Uterus (tissue), 4 donors: ENCODE measurements around the gene INPP5A. TPM values are rescaled to one million over a fixed set of nuclear protein-coding genes. Genes with fewer than 3 reads are reported as not detected.

ENCODE experiments used
- DNase-seq, 2 donors: peaks; one replicate each; pipeline ENCODE4 v3.0.0-alpha.2; 2019 to 2020
- H3K27ac ChIP-seq, 2 donors: fragments of 200-600 bp; sonication (generic); 1 replicate in 1 of 2; 2 replicates in 1 of 2; pipeline ENCODE4 v1.5.1; 2016 to 2018
- H3K27me3 ChIP-seq, 2 donors: fragments of 200-600 bp; sonication (generic); one replicate each; pipeline ENCODE4 v1.5.1; 2018 to 2019; ENCODE audit warnings: control low read depth in 1 of 2
- H3K36me3 ChIP-seq, 2 donors: fragments of 200-600 bp; sonication (generic); one replicate each; pipeline ENCODE4 v1.5.1; 2019; ENCODE audit warnings: control low read depth in 1 of 2
- H3K4me1 ChIP-seq, 2 donors: fragments of 200-600 bp; sonication (generic); one replicate each; pipeline ENCODE4 v1.5.1; 2018 to 2019; ENCODE audit warnings: control low read depth in 1 of 2
- H3K4me3 ChIP-seq, 2 donors: fragments of 200-600 bp; sonication (generic); 1 replicate in 1 of 2; 2 replicates in 1 of 2; pipeline ENCODE4 v1.5.1; 2018 to 2019; ENCODE audit warnings: mild to moderate bottlenecking in 1 of 2
- H3K9me3 ChIP-seq, 2 donors: fragments of 200-600 bp; sonication (generic); one replicate each; pipeline ENCODE4 v1.5.1; 2019; ENCODE audit warnings: control low read depth in 1 of 2
- POLR2A ChIP-seq, 2 donors: fragments of 450-650 bp; IDR thresholded peaks; one replicate each; pipeline ENCODE4 v1.6.1; 2016; ENCODE audit warnings: antibody characterized with exemption in 2 of 2, mild to moderate bottlenecking in 1 of 2, moderate library complexity in 1 of 2
- intact Hi-C: fragments of 100-400 bp; cut with DNase I; formaldehyde crosslinking; loops from one replicate; pipeline ENCODE4 v1.15.1; 2023; ENCODE audit warnings: low total_unique reads
- total RNA-seq, 4 donors: library from RNA; depleted of rRNA in 3 of 4; stranded (reverse); fragments of >200 nt in 3 of 4; gene quantifications; one replicate each; pipeline versions ENCODE4 v1.1.0 to v1.2.4, GENCODE V29; 2014 to 2023
- TF ChIP-seq, protein P1 (sequence below), 4 experiments: fragments of 200-600 bp in 2 of 4; fragments of 450-650 bp in 2 of 4; sonication (generic) in 2 of 4; IDR thresholded peaks; one replicate each; pipeline ENCODE4 v1.5.1; 2016 to 2019; ENCODE audit warnings: antibody characterized with exemption in 4 of 4, mild to moderate bottlenecking in 2 of 4, moderate library complexity in 1 of 4
- donor health status: DM: yes; HTN: yes; CAD: no.

The INPP5A gene
- total RNA-seq, 4 donors from 2014 or later, result 22.5 to 160 (median 93.2) TPM

DNA sequence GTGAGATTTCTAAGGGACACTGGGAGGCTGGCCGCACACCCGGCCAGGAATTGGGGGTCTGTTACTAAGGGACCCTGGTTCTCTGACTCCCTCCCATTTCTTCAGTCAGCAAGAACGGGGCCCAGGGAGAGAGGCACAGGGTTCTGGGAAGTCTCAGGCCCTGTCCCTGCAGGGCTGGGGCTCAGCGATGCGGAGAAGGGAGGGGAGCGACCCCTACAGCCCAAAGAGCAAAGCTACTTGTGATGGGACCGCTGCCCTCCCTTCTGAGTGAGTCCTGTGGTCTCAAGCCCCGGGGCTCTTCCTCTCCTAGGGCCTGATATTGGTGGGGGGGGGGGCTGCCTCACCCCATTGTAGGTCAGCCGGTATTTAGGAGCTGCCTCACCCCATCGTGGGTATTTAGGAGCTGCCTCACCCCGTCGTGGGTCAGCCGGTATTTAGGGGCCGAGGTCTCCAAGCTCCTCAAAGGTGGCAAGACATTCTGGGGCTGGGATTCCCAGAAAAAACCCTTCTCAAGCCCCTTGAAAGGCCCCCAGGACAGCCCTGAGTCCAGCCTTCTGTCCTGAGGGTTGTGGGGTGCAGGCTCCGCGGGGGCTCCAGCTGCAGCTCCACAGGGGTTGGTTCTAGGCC lies 265.2 kb downstream of the INPP5A start:
- TF ChIP-seq POLR2A (IDR thresholded peaks at IDR 0.05), result no peak
- H3K27ac ChIP-seq, result no peak overlapping the region
- H3K27me3 ChIP-seq, result no peaks in the 10 kb centered on the region
- intact Hi-C loops, result no loop called here
- no peaks in the 10 kb centered on the region for H3K36me3 ChIP-seq
- DNase-seq, result no peak
- no peak overlapping the region for H3K4me3 ChIP-seq
- no peaks in the 10 kb centered on the region for H3K4me1 ChIP-seq
- H3K9me3 ChIP-seq, result no peaks in the 10 kb centered on the region

DNA sequence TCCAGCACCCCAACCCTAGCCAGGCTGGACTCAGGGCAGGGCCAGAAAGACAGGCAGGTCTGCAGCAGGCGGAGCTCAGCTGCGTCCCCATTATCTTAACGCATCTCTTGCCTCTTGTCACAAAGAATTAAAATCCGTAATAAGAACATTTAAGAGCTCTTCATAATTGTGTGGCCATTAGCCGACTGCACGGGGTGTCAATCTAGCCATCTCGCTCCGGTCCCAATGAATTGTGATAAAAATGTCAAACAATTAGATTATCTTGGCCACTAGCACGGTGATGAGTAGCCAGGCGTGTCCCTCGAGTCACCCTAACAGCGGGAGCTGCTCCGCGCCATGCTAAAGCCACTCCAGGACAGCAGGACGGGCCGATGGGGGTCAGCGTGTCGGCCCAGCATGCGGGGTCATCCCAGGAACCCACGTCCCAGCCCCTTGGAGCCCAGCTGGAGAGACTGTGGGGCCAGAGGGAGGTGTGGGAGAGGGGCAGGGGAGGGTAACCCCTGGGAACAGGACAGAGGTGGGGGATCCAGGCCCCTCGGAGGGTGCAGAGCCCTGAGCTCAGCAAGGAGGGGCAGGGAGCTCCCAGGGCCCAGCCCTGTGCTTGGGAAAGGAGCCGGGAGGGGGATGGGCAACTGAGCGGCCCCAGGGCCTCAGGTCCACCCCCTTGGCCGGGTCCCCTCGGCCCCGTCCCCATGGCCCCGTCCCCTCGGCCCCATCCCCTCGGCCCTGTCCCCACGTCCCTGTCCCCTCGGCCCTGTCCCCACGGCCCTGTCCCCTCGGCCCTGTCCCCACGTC lies 266.0 kb downstream of the INPP5A start:
- no peak for DNase-seq
- no peak for TF ChIP-seq POLR2A (IDR thresholded peaks at IDR 0.05)
- TF ChIP-seq, protein P1, sequence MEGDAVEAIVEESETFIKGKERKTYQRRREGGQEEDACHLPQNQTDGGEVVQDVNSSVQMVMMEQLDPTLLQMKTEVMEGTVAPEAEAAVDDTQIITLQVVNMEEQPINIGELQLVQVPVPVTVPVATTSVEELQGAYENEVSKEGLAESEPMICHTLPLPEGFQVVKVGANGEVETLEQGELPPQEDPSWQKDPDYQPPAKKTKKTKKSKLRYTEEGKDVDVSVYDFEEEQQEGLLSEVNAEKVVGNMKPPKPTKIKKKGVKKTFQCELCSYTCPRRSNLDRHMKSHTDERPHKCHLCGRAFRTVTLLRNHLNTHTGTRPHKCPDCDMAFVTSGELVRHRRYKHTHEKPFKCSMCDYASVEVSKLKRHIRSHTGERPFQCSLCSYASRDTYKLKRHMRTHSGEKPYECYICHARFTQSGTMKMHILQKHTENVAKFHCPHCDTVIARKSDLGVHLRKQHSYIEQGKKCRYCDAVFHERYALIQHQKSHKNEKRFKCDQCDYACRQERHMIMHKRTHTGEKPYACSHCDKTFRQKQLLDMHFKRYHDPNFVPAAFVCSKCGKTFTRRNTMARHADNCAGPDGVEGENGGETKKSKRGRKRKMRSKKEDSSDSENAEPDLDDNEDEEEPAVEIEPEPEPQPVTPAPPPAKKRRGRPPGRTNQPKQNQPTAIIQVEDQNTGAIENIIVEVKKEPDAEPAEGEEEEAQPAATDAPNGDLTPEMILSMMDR (IDR thresholded peaks at IDR 0.05), result no peak
- no peak overlapping the region for H3K4me3 ChIP-seq
- no peaks in the 10 kb centered on the region for H3K36me3 ChIP-seq
- intact Hi-C loops, result no loop called here
- H3K27me3 ChIP-seq, result no peaks in the 10 kb centered on the region
- no peaks in the 10 kb centered on the region for H3K4me1 ChIP-seq
- no peak overlapping the region for H3K27ac ChIP-seq
- no peaks in the 10 kb centered on the region for H3K9me3 ChIP-seq

- no peak for DNase-seq
- Histone ChIP-seq H3K36me3 (no peaks in the 10 kb centered on the region), H3K4me3 (no peak overlapping the region), H3K27me3 (no peaks in the 10 kb centered on the region), H3K9me3 (no peaks in the 10 kb centered on the region), H3K4me1 (no peaks in the 10 kb centered on the region), H3K27ac (no peak overlapping the region)
- TF ChIP-seq, protein P1 (IDR thresholded peaks at IDR 0.05), result no peak
- no peak for TF ChIP-seq POLR2A (IDR thresholded peaks at IDR 0.05)
- intact Hi-C loops, result no loop called here
These were observed 266.7 kb downstream of the INPP5A start for GRCh38 chr10:132804287-132804686.

DNA sequence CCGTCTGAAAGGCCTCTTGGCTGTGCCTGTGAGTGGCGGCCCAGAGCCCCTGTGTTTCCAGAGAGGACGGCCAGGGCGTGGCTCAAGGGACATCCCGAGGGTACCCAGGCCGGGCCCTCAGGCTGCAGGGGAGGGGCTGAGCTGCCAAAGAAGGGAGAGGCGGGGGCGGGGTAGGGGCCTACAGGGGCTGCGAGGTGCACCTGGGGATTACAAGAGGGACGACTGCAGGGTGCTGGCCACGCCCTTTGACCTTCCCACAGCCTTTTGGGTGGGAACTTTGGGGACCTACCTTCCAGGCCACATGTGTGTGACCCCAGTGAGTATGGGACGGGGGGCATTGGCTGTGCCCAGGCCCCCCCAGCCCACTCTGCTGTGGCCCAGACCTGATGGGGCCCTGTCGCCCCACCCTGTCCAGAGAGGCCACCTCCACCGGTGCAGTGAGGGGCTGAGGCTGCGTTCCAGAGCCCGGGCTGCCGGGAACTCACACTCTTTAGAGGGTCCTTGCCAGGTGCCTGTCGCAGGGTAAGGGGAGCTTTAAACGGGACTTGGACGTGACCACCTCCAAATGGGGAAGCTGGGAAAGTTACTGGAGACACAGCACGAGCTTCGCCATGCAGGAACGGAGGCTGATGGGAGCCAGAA lies 267.3 kb downstream of the INPP5A start:
- no peak for DNase-seq
- TF ChIP-seq, protein P1 (IDR thresholded peaks at IDR 0.05), result no peak
- no peak for TF ChIP-seq POLR2A (IDR thresholded peaks at IDR 0.05)
- Histone ChIP-seq H3K27ac (no peak overlapping the region), H3K4me3 (no peak overlapping the region), H3K36me3 (no peaks in the 10 kb centered on the region), H3K27me3 (no peaks in the 10 kb centered on the region), H3K9me3 (no peaks in the 10 kb centered on the region), H3K4me1 (no peaks in the 10 kb centered on the region)
- intact Hi-C loops, result no loop called here

DNA sequence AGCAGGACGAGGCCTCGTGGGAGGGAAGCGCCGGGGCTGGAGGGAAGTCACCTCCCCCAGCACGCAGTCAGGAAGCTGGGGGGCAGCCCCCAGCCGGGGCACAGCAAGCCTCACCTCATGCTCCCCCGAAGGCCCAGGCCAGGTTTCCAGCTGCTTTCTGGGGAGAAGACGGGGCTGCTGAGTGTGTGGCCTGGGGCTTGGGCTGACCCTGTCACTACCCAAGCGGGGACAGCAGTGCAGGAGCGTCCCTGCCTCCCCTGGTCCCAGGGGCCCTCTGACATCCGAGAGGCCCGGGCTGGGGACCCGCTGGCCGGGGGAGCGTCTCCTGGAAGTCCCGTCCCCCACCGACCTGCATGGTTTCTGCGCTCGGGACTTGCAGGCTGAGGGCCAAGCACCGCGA lies 268.0 kb downstream of the INPP5A start:
- Histone ChIP-seq H3K27me3 (no peaks in the 10 kb centered on the region), H3K4me3 (no peak overlapping the region), H3K36me3 (no peaks in the 10 kb centered on the region), H3K27ac (no peak overlapping the region), H3K9me3 (no peaks in the 10 kb centered on the region), H3K4me1 (no peaks in the 10 kb centered on the region)
- intact Hi-C loops, result no loop called here
- no peak for DNase-seq
- TF ChIP-seq POLR2A (IDR thresholded peaks at IDR 0.05), result no peak
- TF ChIP-seq, protein P1 (IDR thresholded peaks at IDR 0.05), result no peak
